Left lobe of liver (tissue), 2 donors: ENCODE data around the gene EGLN1. TPM values are rescaled to one million over a fixed set of nuclear protein-coding genes. Genes with fewer than 3 reads are reported as not detected.
"Not testable (repeated sequence)": the region's sequence is repeated elsewhere in the genome, so short reads cannot be mapped to it uniquely, and the experiment has no call there.

Experiments
- ATAC-seq: fragments of 200-7000 bp; cut with Tn5 transposase; one replicate; pipeline ENCODE4 v1.9.1; 2020; ENCODE audit warnings: mild to moderate bottlenecking, moderate library complexity
- DNase-seq: peaks from one replicate; pipeline ENCODE4 v3.0.0-alpha.2; 2020; ENCODE audit warnings: low spot score
- total RNA-seq: library from RNA; stranded (reverse); gene quantifications from one replicate; pipeline ENCODE4 v1.2.1, GENCODE V29; 2021
- donor health status: DM: no; HTN: no; CAD: no; lungs with moderate emphysema.
- donor health status: DM: no; HTN: yes; CAD: no.

Gene EGLN1
- total RNA-seq, 1 donor from 2014 or later, result 23.6 TPM

- ATAC-seq (peak; percentile 33), DNase-seq (no peak)
Measured at GRCh38 chr1:231369282-231369681, 52.8 kb downstream of the EGLN1 start.

- DNase-seq, result no peak
- ATAC-seq, result no peak
Measured at GRCh38 chr1:231364192-231364591, 57.9 kb downstream of the EGLN1 start.

- no peak for DNase-seq
- ATAC-seq, result no peak
Measured at GRCh38 chr1:231363624-231364023, 58.5 kb downstream of the EGLN1 start.

- no peak for ATAC-seq
Measured at GRCh38 chr1:231362325-231362724, 59.8 kb downstream of the EGLN1 start.

GRCh38 chr1:231359113-231359512 is 63.0 kb downstream of the EGLN1 start:
- ATAC-seq (no peak), DNase-seq (no peak)

More at GRCh38 chr1:231362325-231362724, 59.8 kb downstream of the EGLN1 start:
- no peak for DNase-seq

GRCh38 chr1:231357831-231358354 is 64.2 kb downstream of the EGLN1 start:
- DNase-seq (no peak), ATAC-seq (peak; percentile 97)

- no peak for ATAC-seq
- no peak for DNase-seq
Measured at GRCh38 chr1:231357187-231357772, 64.8 kb downstream of the EGLN1 start.

GRCh38 chr1:231355171-231355570 is 66.9 kb downstream of the EGLN1 start:
- ATAC-seq (no peak), DNase-seq (no peak)

GRCh38 chr1:231354330-231355020 is 67.6 kb downstream of the EGLN1 start:
- DNase-seq (no peak), ATAC-seq (no peak)

- no peak for DNase-seq
- no peak for ATAC-seq
Measured at GRCh38 chr1:231353086-231353485, 69.0 kb downstream of the EGLN1 start.

- ATAC-seq, result no peak
- no peak for DNase-seq
Measured at GRCh38 chr1:231351816-231352215, 70.3 kb downstream of the EGLN1 start.

GRCh38 chr1:231348856-231349255 is 73.2 kb downstream of the EGLN1 start:
- not testable (repeated sequence) for ATAC-seq, DNase-seq

GRCh38 chr1:231348442-231348841 is 73.6 kb downstream of the EGLN1 start:
- DNase-seq, result no peak
- ATAC-seq, result no peak

- ATAC-seq (no peak), DNase-seq (no peak)
Measured at GRCh38 chr1:231347961-231348360, 74.1 kb downstream of the EGLN1 start.

- DNase-seq (no peak), ATAC-seq (no peak)
Measured at GRCh38 chr1:231340328-231341013, 81.6 kb downstream of the EGLN1 start.

- peak; percentile 69 for ATAC-seq
- DNase-seq, result no peak
Measured at GRCh38 chr1:231338270-231339128, 83.6 kb downstream of the EGLN1 start, which contains the start of gene SPRTN. TSS of gene SPRTN (plus strand) at chr1:231338293. CDS start at chr1:231338384, 91 bp downstream.

GRCh38 chr1:231337472-231338269 is 84.4 kb downstream of the EGLN1 start, which contains the start of gene EXOC8:
TSS of gene EXOC8 (minus strand) at chr1:231337852. CDS start at chr1:231337745, 107 bp downstream.
- ATAC-seq, result peak; percentile 90
- peak; percentile 98 for DNase-seq

- DNase-seq (no peak), ATAC-seq (peak; percentile 48)
Measured at GRCh38 chr1:231337043-231337471, 85.0 kb downstream of the EGLN1 start.
